Measurements from ENCODE around the gene HYCC1.

HYCC1 gene

DNA sequence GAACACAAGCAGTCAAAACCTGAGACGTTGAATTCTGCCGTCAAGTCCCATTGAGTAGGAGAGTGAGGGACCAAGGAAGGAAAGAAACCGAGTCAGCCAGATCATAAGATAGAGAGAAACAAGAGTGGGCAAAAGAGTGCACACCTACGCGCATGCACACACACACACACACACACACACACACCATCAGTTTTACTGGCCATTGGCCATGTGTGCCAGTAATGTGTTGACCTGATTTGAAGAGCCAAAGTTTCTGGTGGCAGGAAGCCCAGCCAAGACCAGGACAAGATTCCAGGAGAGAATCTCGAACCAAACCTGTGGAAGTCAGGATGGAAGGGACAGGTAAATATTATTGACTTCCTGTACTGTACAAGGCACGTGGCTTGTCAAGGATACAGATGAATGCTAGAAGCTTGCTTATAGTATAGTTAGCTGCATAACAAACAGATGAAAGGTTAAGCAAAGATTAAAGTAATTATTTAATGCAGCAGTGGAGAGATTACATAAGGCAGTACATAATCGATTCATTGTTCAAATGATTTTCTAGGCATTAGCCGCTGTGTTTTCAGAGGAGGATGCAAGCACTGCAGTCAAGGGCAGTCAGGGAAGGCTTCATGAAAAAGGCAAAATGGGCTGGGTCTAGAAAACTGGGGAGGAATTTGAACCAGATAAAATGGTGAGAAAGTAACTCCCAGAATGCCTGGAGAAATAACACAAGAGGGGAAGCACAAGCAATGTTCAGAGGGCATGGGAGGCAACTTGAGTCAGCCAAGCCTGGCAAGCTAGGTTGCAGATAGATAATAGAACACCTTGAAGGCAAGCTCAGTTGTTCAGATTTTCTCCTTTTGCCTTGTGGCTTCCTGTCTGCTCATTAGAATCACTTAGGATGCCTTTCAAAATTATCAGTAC is 2.7 kb upstream of the HYCC1 start:
- no peak for DNase-seq

DNA sequence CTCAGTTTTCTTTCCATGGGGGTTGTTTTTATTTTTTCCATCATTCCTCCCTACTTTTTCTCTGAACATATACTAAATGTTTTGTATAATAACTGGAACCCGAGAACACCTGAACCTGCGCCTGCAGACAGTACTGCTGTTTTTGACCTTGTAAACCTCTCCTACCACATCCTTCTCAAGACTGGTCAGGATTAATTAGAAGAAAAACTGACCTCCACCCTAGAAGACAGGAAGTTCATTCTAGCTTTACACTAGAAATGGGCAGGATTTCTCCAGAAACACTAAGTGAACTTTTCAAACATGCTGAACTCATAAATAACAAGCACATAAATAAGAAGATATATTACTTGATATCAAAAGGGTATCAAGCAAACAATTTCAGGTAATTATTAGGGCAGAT is 751 bp upstream of the HYCC1 start:
- no peak for DNase-seq

DNA sequence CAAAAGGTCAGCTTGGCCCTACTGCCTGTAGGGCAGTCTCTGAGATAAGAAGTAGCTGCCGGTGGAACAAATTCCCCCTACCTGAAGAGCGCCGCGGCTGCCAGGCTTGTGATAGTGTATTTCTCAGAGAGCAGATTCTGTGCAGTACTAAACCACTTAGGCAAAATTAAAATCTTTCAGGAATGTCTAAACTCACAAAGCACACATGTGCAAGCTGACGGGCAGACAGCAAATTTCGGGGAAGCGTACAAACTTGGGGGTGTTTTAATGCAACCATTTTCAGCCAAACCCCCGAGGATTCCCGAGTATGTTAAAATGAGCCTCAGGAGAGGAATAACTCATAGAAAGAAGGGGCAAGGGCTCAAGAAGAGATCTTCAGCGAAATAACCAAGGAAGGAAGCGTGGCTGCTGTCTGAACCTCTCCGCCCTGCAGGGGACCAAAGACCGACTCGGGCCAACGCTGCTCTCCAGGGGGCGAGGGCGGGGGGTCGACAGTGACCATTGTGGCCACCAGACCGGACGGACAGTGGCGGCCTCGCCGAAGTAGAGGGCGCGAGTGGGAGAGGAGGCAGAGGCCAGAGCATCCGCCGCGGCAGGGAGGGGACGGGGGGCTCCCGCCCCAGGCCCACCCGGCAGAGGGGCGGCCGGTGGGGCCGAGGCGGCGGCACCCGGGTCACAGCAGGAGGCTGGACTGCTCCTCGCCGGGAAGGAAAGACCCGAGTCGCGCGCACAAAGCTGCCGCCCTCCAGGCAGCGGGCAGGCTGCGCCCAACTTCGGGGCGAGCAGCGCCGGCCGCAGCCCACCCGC is 819 bp downstream of the HYCC1 start:
- no peak for DNase-seq

DNA sequence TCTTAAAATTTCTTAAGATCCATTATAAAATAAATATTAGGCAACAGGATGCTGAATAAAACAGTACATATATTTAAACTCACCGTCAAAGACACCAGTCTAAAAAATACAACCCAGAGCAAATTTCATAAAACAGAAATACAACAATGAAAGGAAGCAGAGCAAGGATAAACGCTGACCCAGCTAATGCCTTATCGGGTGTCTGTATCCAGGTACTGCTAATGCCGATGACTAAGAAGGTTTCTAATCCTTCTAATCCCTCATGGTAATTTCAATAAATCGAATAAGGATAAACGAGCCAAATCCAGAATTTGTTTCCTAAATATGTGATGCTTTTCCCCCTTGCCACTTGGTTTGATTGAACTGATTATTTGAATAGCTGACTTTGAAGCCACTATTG is 1.7 kb downstream of the HYCC1 start:
- no peak for DNase-seq

DNA sequence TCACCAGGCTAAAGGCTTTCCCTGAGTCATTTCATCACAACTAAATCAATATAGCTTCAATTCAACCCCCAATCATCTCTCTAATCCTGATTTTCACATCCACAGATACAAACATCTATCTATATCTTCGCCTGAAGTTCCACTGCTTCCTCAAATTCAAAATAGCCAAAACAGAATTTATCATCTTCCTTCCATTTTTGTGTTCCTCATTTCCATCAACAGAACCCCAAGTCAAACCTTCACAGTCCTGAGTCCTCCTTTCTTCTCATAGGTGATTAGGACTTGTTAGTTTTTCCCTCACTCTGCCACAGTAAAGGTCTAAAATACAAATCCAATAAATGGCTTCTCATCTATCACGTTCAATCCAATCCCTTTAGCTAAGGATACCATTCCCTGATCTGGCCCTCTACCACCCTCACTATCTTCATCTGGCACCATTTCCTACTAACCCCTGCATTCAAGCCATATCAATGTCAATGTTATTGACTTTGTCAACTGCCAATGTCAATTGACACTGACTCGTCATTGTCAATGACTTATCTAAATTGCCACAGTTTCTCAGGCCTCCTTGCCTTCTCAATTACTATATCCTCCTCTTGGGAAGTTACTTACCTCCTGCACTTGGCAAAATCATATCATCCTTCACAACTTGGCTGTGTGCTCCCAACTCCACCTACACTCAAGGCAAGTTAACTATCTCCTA is 2.6 kb downstream of the HYCC1 start:
- DNase-seq, result no peak

DNA sequence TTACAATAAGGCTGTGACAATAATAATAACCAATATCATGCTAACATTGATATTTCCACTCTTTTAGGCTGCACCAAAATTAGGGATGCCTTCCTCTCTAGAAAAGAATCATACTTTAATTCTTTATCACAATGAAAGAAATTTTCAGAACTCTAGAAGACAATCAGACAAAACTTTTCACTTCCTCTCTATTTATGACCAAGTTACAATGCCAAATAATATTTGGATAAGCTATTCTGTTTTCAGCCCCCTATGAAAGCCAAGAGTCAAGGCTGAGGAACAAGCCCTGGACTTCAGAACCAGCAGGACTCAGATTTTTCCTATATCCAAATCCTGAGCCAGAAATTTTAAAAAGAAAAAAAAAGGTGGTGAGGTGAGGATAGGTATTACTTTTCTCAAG is 4.6 kb downstream of the HYCC1 start:
- DNase-seq, result no peak

DNA sequence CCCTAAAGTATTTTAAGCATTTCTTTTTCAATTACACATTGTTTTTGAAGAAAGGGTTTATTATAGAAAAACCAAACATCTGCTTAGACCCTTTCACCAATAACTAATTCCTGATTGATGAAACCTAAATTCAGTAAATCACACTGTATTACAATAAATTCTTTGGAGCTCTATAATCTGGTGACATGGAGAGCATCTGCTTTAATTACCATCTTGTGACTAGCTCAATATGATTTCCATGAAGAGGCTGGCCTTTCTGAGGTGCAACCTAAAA is 9.7 kb downstream of the HYCC1 start:
- no peak for DNase-seq

DNA sequence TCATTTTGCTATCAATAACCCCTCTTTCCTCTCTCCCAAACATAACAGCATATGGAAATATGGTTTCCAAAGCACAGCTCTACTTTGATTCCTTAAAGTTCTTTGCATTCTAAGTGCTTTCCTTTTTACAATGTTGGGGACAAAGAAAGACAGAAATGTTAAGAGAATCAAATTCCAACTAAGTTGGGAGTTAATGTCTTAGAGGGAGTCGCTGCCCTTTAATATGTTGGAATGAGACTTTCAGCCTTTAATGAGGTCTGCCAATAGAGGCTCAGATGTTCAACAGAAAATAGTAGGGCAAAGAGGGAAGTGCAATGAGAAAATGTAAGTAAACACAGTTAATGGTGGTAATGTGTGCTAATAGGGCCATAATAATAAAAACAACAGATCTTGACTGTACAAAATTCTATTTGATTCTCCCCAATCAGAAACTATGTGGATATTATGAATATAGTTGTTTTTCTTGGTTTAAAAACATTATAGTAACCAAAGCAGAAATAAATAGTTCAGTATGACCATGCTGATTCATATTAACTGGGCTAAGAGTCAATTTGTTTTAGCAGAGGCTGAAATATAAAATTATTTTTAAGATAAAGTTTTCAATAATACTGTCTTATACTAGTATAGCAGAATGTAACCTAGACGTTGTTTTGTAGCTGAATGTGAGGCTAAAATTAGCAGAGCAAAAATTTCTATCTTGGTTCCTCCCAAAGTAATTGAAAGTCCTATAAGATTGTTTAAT is 10.3 kb downstream of the HYCC1 start:
- no peak for DNase-seq

DNA sequence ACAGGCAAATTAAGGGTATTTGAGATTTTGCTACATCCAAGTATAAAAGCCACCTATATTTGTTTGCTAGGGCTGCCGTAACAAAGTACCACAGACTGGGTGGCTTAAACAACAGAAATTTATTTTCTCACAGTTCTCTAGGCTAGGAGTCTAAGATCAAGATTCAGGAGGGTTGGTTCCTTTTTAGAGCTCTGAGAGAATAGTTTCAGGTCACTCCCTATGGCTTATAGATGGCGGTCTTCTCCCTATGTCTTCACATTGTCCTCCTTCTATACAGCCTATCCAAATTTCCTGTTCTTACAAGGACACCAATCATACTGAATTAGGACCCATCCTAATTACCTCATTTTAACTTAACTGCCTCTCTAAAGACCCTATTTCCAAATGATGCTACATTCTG is 11.2 kb downstream of the HYCC1 start:
- no peak for DNase-seq

DNA sequence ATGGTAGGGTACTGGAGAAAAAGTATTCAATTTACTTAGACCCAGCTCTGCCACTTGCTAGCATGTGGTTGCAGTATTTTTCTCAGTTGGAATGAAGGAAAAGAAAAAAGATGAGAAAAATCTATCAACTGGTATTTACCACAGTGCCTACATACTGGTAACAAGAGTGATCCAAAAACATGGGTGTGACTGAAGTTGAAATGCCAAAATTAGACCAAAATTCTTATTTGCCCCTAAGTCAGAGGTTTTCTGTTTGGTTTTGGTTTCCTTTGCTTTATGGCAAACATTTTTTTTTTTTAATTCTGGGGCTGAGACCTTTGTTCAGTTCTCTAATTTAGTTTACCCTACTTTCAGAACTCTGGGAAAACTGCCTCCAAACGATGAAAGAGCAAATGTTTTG is 12.3 kb downstream of the HYCC1 start:
- DNase-seq, result no peak

DNA sequence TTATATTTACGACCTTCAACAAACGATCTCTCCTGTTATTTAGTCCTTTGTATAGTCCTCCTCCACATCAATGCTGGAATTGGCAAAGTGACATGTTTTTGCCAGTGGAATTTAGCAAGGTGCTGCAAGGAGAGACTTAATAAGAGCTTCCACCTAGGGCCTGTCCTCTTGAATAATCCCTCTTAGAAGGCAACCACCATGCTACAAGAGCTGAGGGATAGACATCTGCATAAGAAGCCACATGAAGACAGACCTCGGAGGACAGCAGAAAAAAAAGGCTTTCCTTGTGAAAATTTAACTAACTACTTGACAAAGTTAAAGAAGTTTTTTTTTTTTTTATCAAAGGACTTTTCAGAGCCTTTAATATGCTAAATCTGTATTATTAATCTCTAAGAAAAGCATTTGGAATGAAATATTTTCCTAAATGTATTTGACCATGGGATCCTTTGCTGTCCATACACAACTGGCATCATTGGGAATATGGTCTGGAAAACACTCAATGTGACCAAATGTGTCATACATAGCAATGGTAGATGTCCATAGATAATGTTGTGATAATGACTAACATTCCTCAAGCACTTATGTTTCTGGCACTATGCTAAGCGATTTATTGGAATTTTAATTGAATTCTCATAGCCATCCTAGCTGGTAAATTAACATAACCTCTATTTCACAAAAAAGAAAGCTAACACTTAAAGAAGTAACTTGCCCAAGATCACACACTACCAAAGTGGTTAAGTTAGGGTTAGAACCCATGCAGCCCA is 13.2 kb downstream of the HYCC1 start:
- no peak for DNase-seq

DNA sequence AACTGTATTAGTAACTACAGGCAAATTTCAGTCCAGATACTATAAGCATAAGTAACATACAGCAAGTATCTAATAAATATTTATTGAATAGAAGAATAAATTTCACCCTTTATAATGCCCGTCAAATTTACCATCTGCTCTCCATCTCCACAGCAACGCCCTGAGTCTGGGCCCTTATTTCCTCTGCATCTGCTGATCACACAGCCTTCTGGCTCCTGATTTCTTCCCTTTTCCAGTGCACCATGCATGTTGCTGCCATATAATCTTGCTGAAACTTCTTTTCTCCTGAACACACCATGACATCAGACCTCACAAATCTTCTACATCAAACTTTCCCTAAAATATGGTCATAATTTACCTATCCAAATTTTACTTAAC is 15.4 kb downstream of the HYCC1 start:
- DNase-seq, result no peak

DNA sequence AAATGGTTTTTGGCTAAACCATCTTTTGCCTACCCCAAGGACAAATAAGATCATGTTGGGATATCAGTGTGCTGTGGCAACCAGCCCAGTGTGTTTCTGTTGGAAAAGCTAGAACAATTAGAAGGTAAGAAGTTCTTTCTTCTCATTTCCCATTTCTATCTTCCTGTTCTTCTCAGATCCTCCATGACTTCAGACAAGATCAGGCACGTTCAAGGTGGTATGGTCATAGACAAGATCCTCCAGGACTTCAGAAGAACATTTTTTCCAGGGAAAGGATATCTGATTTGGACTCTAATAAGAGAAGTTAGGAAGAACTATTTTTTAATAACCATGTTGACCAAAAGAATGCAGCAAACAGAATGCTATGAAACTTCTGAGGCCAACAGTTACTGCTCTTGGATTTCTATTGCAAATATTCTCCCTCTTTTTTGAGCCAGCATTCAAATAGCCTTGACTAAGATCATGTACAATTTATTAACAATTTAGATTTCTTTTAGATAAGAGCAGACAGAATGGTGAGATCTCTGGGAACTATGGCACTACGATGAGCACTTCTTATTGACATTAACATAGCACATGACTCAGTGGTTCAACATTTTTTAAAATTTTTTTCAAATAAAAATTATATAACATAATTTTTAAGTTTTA is 15.9 kb downstream of the HYCC1 start:
- no peak for DNase-seq

DNA sequence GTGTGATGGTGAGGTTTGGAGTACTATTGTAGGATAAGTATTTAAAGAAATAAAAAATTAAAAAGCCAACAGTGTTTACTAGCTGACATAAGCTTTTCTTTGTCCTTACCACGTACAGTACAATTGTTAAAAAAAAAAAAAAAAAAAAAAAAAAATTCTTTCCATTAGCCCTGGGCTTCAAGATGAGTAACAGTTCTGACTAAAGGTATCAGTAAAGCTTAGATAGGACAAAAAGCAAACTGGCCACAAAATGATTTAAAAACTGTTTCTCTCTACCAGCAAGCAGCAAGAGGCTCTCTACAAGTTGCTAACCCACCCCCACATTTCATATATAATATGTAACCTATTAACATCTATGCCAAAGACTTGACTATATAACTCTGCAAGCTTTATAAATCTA is 17.5 kb downstream of the HYCC1 start:
- DNase-seq, result no peak

DNA sequence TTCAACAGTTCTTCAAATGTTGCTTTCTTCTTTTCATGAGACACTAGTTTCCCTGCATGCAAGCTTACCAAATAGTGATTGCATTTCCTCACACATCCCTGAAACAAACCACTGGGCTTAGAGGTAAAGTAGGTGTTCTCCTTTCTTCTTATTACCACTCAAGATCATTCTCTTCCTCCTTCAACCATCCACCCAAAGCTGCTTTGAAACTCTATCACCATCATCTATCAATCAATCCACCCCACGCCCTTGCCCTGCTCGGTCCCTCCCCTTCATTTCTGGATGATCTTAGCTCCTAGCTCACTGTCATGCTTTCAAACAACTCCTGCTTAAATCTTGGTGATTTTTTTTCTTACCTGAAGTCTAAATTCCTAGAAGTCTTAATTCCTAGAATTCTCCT is 18.9 kb downstream of the HYCC1 start:
- no peak for DNase-seq

DNA sequence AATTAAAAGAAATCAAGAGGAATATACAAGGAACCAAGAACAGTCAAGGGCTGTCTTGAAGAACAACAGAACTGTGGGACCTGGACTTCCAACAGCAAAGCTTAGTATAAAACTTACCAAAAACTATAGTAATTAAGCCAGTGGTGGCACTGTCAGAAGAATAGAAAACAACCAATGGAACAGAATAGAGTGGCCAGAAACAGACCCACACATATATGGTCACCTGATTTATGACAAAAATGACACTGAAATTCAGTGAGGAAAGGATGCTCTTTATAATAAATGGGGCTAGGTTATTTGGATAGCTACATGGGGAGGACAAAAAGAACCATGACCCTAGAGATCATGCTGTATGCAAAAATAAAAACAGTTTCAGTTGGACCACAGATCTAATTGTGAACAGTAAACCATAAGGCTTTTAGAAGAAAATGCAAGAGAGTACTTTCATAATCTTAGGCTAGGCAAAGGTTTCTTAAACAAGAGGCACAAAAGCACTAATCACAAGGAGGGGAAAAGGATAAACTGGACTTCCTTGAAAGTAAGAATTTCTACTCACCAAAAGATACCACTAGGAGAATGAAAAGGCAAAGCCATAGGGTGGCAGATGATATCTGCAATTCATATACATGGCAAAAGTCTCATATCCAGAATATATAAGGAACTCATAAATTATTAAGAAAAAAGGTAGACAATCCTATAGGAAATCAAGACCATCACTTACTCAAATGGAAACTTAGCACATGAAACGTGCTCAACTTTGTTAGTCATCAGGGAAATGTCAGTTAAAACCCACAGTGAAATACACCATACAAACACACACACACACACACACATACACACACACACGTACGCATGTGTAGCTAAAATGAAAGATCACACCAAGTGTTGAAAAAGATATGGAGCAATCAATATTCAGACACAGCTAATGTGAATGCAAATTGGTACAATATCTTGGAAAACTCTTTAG is 20.8 kb downstream of the HYCC1 start:
- no peak for DNase-seq

DNA sequence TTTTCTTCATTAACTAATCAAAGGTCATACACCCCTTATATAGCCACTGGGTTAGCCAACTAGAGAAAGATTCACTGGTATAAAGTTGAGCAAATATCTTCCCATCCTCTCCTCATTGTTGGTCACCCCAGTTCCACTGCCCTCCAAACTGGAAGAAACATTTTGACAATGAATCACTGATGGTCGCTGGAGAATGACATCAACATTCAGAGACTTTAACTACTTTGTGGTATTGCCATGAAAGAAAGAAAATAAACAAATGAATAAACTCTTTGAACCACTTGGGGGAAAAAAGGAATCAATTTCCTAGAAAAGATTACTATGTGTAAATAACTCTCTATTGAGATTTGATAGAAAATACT is 23.4 kb downstream of the HYCC1 start:
- no peak for DNase-seq

DNA sequence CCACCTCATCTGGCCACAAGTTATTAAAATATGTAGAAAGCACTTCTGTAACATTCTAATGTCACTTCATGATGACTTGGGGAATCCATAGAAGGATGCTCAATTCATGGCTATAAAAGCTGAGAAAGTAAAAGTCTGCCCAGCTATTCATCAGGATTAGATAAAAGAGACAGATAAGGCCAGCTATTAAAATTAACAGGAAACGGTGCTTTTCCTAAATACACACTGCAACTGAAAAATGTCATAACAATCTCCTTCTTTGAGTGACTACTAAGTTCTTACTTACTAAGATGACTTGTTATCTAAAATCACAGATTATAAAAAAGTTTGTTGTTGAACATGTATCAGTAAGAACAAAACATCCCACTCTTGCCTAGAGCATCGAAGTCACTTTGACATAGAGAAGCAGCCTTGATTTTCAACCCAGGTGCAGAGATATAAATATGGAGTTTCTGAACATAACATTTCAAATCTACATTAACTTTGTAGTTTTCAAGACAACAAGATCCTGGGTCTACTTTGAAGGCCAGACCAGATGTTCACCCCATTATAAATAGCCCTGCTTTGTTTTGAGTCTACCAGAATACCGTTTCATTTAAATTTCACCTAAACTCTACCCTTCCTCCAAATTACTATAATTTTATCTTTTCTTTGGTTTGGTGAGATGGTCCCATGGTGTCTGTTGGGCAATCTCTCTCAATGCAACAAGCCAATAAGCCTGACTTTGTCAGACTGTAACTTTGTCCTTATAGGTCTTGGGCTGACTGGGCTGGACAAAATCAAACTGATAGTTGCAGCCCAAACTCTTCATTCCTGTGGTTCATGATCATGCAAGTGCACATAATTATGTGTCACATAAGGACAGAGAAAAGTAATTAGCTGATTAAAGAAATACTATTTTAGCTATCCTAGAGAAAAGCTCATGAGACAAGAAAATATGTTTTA is 24.0 kb downstream of the HYCC1 start:
- DNase-seq, result no peak

DNA sequence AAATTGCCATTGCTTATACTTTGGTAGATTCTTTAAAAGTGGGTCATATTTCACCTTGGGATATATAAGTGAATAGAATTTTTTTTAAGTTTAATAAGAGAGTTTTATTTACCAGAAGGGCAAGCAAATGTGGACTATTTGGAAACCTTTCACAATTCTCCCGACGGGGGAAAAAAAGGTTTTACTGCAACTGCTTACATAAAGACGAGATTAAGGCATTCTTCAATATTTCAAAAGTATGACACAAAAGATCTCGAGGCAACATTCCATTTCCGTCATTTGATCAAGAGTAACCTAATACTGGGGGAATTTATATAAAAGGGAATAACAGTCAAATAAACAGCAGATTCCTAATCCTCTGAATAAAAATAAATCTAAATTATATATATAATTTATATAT is 28.5 kb downstream of the HYCC1 start:
- no peak for DNase-seq

Data from NCI-H1930 (cell line).